ENCODE data around the gene PPM1E. TPM values are rescaled to one million over a fixed set of nuclear protein-coding genes. Genes with fewer than 3 reads are reported as not detected.

Gene PPM1E
- total RNA-seq, 4 donors from 2014 or later = 0.24 to 3.0 TPM; not detected in 2

GRCh38 chr17:58989629-58990028, 234.0 kb downstream of the PPM1E start:
- Histone ChIP-seq H3K4me1 (no peaks in the 10 kb centered on the region), H3K27ac (no peak overlapping the region), H3K4me3 (no peak overlapping the region), H3K36me3 (no peaks in the 10 kb centered on the region), H3K27me3 (no peaks in the 10 kb centered on the region), H3K9me3 (no peaks in the 10 kb centered on the region)
- DNase-seq = no peak
- TF ChIP-seq POLR2A (IDR thresholded peaks at IDR 0.05) (no peak), CTCF (IDR thresholded peaks at IDR 0.05) (no peak)
- intact Hi-C loops (cut with DNase I; ENCODE audit: low total_unique reads) = no loop called here

- no peaks in the 10 kb centered on the region for H3K4me1 ChIP-seq
- H3K27ac ChIP-seq = no peak overlapping the region
- TF ChIP-seq CTCF (IDR thresholded peaks at IDR 0.05) (no peak), POLR2A (IDR thresholded peaks at IDR 0.05) (no peak)
Observed at GRCh38 chr17:58991718-58992331, 236.2 kb downstream of the PPM1E start.

GRCh38 chr17:58993311-58993710, 237.7 kb downstream of the PPM1E start:
- no peak for DNase-seq
- Histone ChIP-seq H3K9me3 (no peaks in the 10 kb centered on the region), H3K36me3 (no peaks in the 10 kb centered on the region), H3K27me3 (no peaks in the 10 kb centered on the region), H3K4me3 (no peak overlapping the region), H3K4me1 (no peaks in the 10 kb centered on the region), H3K27ac (no peak overlapping the region)
- TF ChIP-seq CTCF (IDR thresholded peaks at IDR 0.05) (no peak), POLR2A (IDR thresholded peaks at IDR 0.05) (no peak)
- intact Hi-C loops (cut with DNase I; ENCODE audit: low total_unique reads) = no loop called here

More at GRCh38 chr17:58991718-58992331, 236.2 kb downstream of the PPM1E start:
- Histone ChIP-seq H3K27me3 (no peaks in the 10 kb centered on the region), H3K9me3 (no peaks in the 10 kb centered on the region), H3K4me3 (no peak overlapping the region), H3K36me3 (no peaks in the 10 kb centered on the region)
- intact Hi-C loops (cut with DNase I; ENCODE audit: low total_unique reads) = no loop called here
- DNase-seq = no peak

- Histone ChIP-seq H3K27me3 (no peaks in the 10 kb centered on the region), H3K27ac (no peak overlapping the region), H3K36me3 (no peaks in the 10 kb centered on the region), H3K9me3 (no peaks in the 10 kb centered on the region), H3K4me3 (no peak overlapping the region), H3K4me1 (no peaks in the 10 kb centered on the region)
- DNase-seq = no peak
- TF ChIP-seq CTCF (IDR thresholded peaks at IDR 0.05) (no peak), POLR2A (IDR thresholded peaks at IDR 0.05) (no peak)
- intact Hi-C loops (cut with DNase I; ENCODE audit: low total_unique reads) = no loop called here
Observed at GRCh38 chr17:58995247-58995940, 239.7 kb downstream of the PPM1E start.

GRCh38 chr17:58996968-58997367, 241.3 kb downstream of the PPM1E start:
- Histone ChIP-seq H3K27ac (no peak overlapping the region), H3K36me3 (no peaks in the 10 kb centered on the region), H3K4me3 (no peak overlapping the region), H3K4me1 (no peaks in the 10 kb centered on the region), H3K27me3 (no peaks in the 10 kb centered on the region), H3K9me3 (no peaks in the 10 kb centered on the region)
- no peak for DNase-seq
- TF ChIP-seq POLR2A (IDR thresholded peaks at IDR 0.05) (no peak), CTCF (IDR thresholded peaks at IDR 0.05) (no peak)
- intact Hi-C loops (cut with DNase I; ENCODE audit: low total_unique reads) = no loop called here
